ENCODE data around the gene LRRC4C. TPM values are rescaled to one million over a fixed set of nuclear protein-coding genes. Genes with fewer than 3 reads are reported as not detected.

Gene LRRC4C
- total and polyA plus RNA-seq, 10 of the 15 experiments (the other 5 are each of a cell fraction or from before 2014, with no cell fraction given) = 1.5 TPM; not detected in 9

- no peak overlapping the region for H3K4me2 ChIP-seq (ENCODE audit: control insufficient read depth, insufficient read depth)
- ChIA-PET RAD21 (ENCODE audit: unreplicated experiment) (no interaction called here), POLR2A (no interaction called here), SMC1A (ENCODE audit: uncharacterized antibody, unreplicated experiment) (no interaction called here), CTCF (no interaction called here)
- no peaks in the 10 kb centered on the region for H3K9me3 ChIP-seq (replicated peaks; ENCODE audit: control insufficient read depth, insufficient read depth, low read length)
- H3K27me3 ChIP-seq (replicated peaks in 1 of 2; ENCODE audit: control insufficient read depth in 2 of 2, insufficient read depth in 2 of 2, low read length in 1 of 2) = no peaks in the 10 kb centered on the region
- no peaks in the 10 kb centered on the region for H3K79me2 ChIP-seq (ENCODE audit: control insufficient read depth, insufficient read depth, low read length)
- FAIRE-seq (no peak), DNase-seq (ENCODE audit: low read depth, low spot score) (no peak), ATAC-seq (no peak)
- no peak for TF ChIP-seq TCF12 (IDR thresholded peaks at IDR 0.05; ENCODE audit: low read depth, low read length)
- no peak for TF ChIP-seq PML (IDR thresholded peaks at IDR 0.05; ENCODE audit: low read length)
- no peak for TF ChIP-seq ETV6 (conservative IDR thresholded peaks at IDR 0.05 in 1 of 2, IDR thresholded peaks at IDR 0.05 in 1 of 2; ENCODE audit: borderline replicate concordance in 1 of 2, low read depth in 1 of 2)
- TF ChIP-seq HDAC6 (IDR thresholded peaks at IDR 0.05; ENCODE audit: unreplicated experiment) = no peak
- TF ChIP-seq IRF5 (IDR thresholded peaks at IDR 0.05; ENCODE audit: borderline replicate concordance) = no peak
- no peak for TF ChIP-seq REST (IDR thresholded peaks at IDR 0.05; ENCODE audit: low read depth, low read length)
- TF ChIP-seq FOXK2 (IDR thresholded peaks at IDR 0.05) = no peak
- no peak for TF ChIP-seq MYB (IDR thresholded peaks at IDR 0.05; ENCODE audit: borderline replicate concordance, low read depth, low read length)
- no peak for TF ChIP-seq KLF5 (IDR thresholded peaks at IDR 0.05; ENCODE audit: partially characterized antibody)
- TF ChIP-seq HCFC1 (IDR thresholded peaks at IDR 0.05; ENCODE audit: low read length) = no peak
- no peak for TF ChIP-seq PKNOX1 (IDR thresholded peaks at IDR 0.05)
- no peak for TF ChIP-seq CHD2 (IDR thresholded peaks at IDR 0.05; ENCODE audit: borderline replicate concordance, low read depth, low read length)
- TF ChIP-seq CREB1 (IDR thresholded peaks at IDR 0.05; ENCODE audit: low read depth) = no peak
- no peak for TF ChIP-seq NFXL1 (IDR thresholded peaks at IDR 0.05; ENCODE audit: borderline replicate concordance)
- no peak for TF ChIP-seq PAX8 (IDR thresholded peaks at IDR 0.05)
- no peak for TF ChIP-seq E2F8 (IDR thresholded peaks at IDR 0.05; ENCODE audit: low read depth, partially characterized antibody)
- TF ChIP-seq RFX5 (IDR thresholded peaks at IDR 0.05; ENCODE audit: low read depth, low read length) = no peak
- TF ChIP-seq EZH2 (IDR thresholded peaks at IDR 0.05; ENCODE audit: borderline replicate concordance, control insufficient read depth, low read depth, low read length) = no peak
- intact Hi-C loops (cut with micrococcal nuclease; ENCODE audit: unreplicated experiment) (no loop called here), in situ Hi-C loops (cut with MboI) (no loop called here)
- H3K36me3 ChIP-seq (ENCODE audit: control insufficient read depth in 2 of 2, insufficient read depth in 2 of 2, low read length in 1 of 2) = no peaks in the 10 kb centered on the region
- H4K20me1 ChIP-seq (ENCODE audit: control insufficient read depth, insufficient read depth) = no peaks in the 10 kb centered on the region
- H3K4me3 ChIP-seq = no peak overlapping the region
- H2AFZ ChIP-seq (ENCODE audit: control insufficient read depth, low read depth, low read length) = no peak overlapping the region
- no TSS peak for BruUV-seq (replicated peaks)
- no peaks in the 10 kb centered on the region for H3K4me1 ChIP-seq (ENCODE audit: control insufficient read depth, insufficient read depth, low read length)
- H3K27ac ChIP-seq (ENCODE audit: control insufficient read depth, insufficient read depth) = no peak overlapping the region
- no peak overlapping the region for H3K9ac ChIP-seq (ENCODE audit: control insufficient read depth, insufficient read depth, low read length)
- WGBS (ENCODE audit: insufficient coverage, insufficient replicate concordance, low lambda C conversion rate, missing lambda C conversion rate) = 55% methylated on average over 3 of the region's 3 CpGs
These were observed 185.5 kb downstream of the LRRC4C start for GRCh38 chr11:41273908-41274307.
